ENCODE data around the gene VNN1. TPM values are rescaled to one million over a fixed set of nuclear protein-coding genes. Genes with fewer than 3 reads are reported as not detected.

VNN1 gene
- total RNA-seq, 4 donors from 2014 or later, result 0.46 to 5.8 (median 0.76) TPM

- WGBS, 2 donors, result 85 to 89% methylated on average over 4 of the region's 4 CpGs
- no peaks in the 10 kb centered on the region for H3K4me1 ChIP-seq
- H3K27ac ChIP-seq, result no peak overlapping the region
- TF ChIP-seq POLR2A (IDR thresholded peaks at IDR 0.05), result no peak
- TF ChIP-seq, protein P1, sequence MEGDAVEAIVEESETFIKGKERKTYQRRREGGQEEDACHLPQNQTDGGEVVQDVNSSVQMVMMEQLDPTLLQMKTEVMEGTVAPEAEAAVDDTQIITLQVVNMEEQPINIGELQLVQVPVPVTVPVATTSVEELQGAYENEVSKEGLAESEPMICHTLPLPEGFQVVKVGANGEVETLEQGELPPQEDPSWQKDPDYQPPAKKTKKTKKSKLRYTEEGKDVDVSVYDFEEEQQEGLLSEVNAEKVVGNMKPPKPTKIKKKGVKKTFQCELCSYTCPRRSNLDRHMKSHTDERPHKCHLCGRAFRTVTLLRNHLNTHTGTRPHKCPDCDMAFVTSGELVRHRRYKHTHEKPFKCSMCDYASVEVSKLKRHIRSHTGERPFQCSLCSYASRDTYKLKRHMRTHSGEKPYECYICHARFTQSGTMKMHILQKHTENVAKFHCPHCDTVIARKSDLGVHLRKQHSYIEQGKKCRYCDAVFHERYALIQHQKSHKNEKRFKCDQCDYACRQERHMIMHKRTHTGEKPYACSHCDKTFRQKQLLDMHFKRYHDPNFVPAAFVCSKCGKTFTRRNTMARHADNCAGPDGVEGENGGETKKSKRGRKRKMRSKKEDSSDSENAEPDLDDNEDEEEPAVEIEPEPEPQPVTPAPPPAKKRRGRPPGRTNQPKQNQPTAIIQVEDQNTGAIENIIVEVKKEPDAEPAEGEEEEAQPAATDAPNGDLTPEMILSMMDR (IDR thresholded peaks at IDR 0.05), result no peak
- intact Hi-C loops (cut with DNase I), result no loop called here
- no peaks in the 10 kb centered on the region for H3K36me3 ChIP-seq
- no peaks in the 10 kb centered on the region for H3K9me3 ChIP-seq
- no peaks in the 10 kb centered on the region for H3K27me3 ChIP-seq
- H3K4me3 ChIP-seq (replicated peaks in 1 of 3), result no peak overlapping the region
- DNase-seq, result no peak
Measured at GRCh38 chr6:132690678-132691077, 23.2 kb downstream of the VNN1 start.

- 72 to 74% methylated on average over 5 of the region's 5 CpGs for WGBS, 2 donors
- no peak for DNase-seq
- Histone ChIP-seq H3K27me3 (no peaks in the 10 kb centered on the region), H3K4me3 (replicated peaks in 1 of 3) (no peak overlapping the region), H3K27ac (no peak overlapping the region), H3K9me3 (no peaks in the 10 kb centered on the region), H3K36me3 (no peaks in the 10 kb centered on the region), H3K4me1 (no peaks in the 10 kb centered on the region)
- intact Hi-C loops (cut with DNase I), result no loop called here
- TF ChIP-seq, protein P1 (IDR thresholded peaks at IDR 0.05), result no peak
- no peak for TF ChIP-seq POLR2A (IDR thresholded peaks at IDR 0.05)
Measured at GRCh38 chr6:132687306-132687705, 26.5 kb downstream of the VNN1 start.

- Histone ChIP-seq H3K4me1 (no peaks in the 10 kb centered on the region), H3K4me3 (replicated peaks in 1 of 3) (no peak overlapping the region), H3K9me3 (no peaks in the 10 kb centered on the region), H3K27me3 (no peaks in the 10 kb centered on the region), H3K27ac (no peak overlapping the region), H3K36me3 (no peaks in the 10 kb centered on the region)
- intact Hi-C loops (cut with DNase I), result no loop called here
- TF ChIP-seq POLR2A (IDR thresholded peaks at IDR 0.05), result no peak
- TF ChIP-seq, protein P1 (IDR thresholded peaks at IDR 0.05), result no peak
- WGBS, 2 donors, result 90 to 91% methylated on average over 3 of the region's 3 CpGs
- no peak for DNase-seq
Measured at GRCh38 chr6:132686531-132686930, 27.3 kb downstream of the VNN1 start.

GRCh38 chr6:132685009-132685408, 28.8 kb downstream of the VNN1 start:
- H3K27me3 ChIP-seq, result no peaks in the 10 kb centered on the region
- no peak for DNase-seq
- no peak overlapping the region for H3K27ac ChIP-seq
- no peaks in the 10 kb centered on the region for H3K36me3 ChIP-seq
- H3K9me3 ChIP-seq, result no peaks in the 10 kb centered on the region
- WGBS, 2 donors, result 88 to 95% methylated on average over 3 of the region's 3 CpGs
- H3K4me1 ChIP-seq, result no peaks in the 10 kb centered on the region
- TF ChIP-seq POLR2A (IDR thresholded peaks at IDR 0.05), result no peak
- TF ChIP-seq, protein P1 (IDR thresholded peaks at IDR 0.05), result no peak
- intact Hi-C loops (cut with DNase I), result no loop called here
- no peak overlapping the region for H3K4me3 ChIP-seq (replicated peaks in 1 of 3)

- TF ChIP-seq POLR2A (IDR thresholded peaks at IDR 0.05), result no peak
- TF ChIP-seq, protein P1 (IDR thresholded peaks at IDR 0.05), result no peak
- Histone ChIP-seq H3K4me3 (replicated peaks in 1 of 3) (no peak overlapping the region), H3K27me3 (no peaks in the 10 kb centered on the region), H3K4me1 (no peaks in the 10 kb centered on the region), H3K36me3 (no peaks in the 10 kb centered on the region), H3K27ac (no peak overlapping the region), H3K9me3 (no peaks in the 10 kb centered on the region)
- DNase-seq, result no peak
- intact Hi-C loops (cut with DNase I), result no loop called here
- 82 to 91% methylated on average over 6 of the region's 6 CpGs for WGBS, 2 donors
Measured at GRCh38 chr6:132684272-132684671, 29.6 kb downstream of the VNN1 start.

Data from thyroid gland (tissue), 4 donors.